GM12872 (cell line): ENCODE measurements around the gene RAP1B.

Experiments used
- TF ChIP-seq, protein P1 (sequence below): IDR thresholded peaks from 3 replicates; pipeline ENCODE4 v1.5.1; 2011; ENCODE audit warnings: low read depth, mild to moderate bottlenecking, low read length, moderate library complexity; ENCODE audit not compliant: insufficient read depth

Gene RAP1B

DNA sequence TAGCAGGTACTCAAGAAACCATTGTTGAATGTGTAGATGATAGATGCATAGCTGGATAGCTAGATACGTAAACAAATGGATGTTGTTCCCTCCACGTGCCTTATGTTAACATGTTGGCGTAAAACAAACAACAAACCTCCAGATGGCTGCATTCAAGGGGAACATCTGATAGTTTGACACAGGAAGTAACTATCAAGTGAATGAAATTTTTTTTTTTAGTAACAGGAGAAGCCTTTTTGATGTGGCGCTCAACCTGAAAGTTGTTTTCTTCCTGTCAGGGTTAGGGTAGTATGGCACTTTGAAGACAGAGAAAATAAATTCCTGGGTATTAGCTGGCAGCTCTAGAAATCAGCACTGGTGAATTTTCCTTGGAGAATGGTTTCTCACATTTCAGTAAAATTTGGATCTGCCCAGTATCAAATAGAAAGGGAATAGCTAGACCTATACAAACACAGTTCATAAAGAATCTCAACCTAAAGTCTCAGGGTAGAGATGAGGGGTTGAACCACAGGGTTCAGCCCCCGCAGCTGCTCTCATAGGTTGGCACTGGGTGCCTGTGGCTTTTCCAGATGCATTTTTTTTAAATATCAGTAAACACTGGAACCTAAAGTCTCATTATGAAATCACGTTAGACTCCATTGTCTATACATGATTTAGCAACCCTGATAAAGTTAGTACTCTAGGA, 18.8 kb upstream of the RAP1B start:
- TF ChIP-seq, protein P1, sequence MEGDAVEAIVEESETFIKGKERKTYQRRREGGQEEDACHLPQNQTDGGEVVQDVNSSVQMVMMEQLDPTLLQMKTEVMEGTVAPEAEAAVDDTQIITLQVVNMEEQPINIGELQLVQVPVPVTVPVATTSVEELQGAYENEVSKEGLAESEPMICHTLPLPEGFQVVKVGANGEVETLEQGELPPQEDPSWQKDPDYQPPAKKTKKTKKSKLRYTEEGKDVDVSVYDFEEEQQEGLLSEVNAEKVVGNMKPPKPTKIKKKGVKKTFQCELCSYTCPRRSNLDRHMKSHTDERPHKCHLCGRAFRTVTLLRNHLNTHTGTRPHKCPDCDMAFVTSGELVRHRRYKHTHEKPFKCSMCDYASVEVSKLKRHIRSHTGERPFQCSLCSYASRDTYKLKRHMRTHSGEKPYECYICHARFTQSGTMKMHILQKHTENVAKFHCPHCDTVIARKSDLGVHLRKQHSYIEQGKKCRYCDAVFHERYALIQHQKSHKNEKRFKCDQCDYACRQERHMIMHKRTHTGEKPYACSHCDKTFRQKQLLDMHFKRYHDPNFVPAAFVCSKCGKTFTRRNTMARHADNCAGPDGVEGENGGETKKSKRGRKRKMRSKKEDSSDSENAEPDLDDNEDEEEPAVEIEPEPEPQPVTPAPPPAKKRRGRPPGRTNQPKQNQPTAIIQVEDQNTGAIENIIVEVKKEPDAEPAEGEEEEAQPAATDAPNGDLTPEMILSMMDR, result no peak

DNA sequence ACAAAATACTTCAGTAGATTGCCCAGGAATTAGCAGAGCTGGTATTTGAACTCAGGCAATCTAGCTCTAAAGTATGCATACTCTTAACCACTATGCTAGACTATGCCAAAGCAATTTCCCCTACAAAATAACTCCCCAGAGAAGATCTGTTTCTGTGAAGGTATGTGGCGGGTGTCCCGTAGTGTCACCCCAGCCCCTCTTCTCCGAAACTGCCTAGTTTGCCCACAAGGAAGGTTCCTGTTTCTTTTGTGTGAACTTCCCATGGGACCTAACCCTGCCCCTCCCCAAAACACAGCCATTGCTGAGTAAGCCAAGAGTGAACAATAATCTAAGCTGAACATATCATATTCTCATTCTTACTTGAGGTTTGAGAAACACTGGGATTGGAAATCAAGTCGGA, 15.5 kb upstream of the RAP1B start:
- TF ChIP-seq, protein P1, result no peak

DNA sequence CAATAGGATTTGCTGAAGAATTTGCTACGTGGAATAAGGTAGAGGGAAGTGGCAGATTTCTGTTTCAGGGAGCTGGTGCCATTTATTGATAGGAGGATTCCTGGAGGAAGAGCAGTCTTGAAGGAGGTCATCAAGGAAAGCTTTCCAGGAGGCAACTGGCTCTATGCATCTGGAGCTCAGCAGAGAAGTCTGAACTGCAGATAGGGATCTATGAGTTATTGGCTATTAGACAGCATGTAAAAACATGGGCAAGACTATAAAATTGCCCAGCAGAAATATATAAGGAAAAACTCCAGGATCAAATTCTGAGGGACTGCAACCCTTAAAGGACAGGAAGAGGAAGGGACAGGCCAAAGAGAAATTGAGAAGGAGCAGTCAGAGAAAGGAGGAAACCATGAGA, 8.9 kb upstream of the RAP1B start:
- TF ChIP-seq, protein P1, result no peak

DNA sequence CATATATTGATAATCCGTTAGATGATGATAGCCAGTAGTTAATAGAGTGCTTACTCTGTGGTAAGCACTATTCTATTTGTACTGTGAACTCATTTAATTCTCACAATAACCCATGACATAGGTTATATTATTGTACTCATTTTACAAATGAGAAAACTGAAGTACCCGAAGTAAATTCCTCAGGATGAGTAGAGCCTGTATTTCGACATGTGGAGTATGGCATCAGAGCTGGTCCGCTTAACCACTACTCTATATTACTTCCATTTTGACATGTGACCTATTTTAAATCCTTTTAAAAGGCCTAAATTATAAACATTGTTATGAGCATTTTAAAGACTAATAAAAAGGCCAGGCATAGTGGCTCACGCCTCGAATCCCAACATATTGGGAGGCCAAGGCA, 8.0 kb upstream of the RAP1B start:
- TF ChIP-seq, protein P1, result no peak

DNA sequence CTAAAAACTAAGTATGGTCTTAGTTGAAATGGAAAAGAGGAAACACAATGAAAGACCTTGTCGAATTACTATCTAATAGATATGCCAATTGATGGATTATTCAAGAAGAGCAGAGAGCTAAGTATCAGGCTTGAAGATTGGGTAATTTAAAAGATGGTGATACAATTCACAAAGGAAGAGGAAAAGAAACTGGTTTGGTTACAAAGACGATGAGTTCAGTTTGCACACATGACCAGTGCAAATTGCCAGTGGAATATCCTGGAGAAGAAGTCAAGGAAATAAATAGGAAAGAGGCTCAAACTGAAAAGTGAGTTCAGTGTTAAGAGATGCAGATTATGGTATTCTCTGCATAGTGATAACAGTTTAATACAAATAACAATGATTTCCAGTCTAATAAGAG, 2.5 kb upstream of the RAP1B start:
- TF ChIP-seq, protein P1, result no peak

DNA sequence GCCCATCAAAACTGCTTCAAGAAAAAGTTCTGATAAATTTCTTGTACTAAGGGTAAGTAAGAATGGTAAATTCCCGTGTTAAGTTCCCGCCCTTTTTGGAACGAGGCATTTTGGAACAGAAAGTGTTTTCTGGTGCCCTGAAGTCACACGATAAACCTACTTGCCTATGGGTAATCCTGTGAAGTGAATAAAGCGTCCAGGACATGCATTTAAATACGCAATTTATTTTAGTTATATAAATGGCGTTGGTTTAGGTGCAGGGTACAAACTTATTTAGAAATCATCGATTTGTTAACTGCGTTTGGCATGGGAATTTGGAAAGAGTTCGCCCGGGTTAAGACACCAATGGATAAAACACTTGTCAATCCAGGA, 715 bp upstream of the RAP1B start:
- TF ChIP-seq, protein P1, result no peak

DNA sequence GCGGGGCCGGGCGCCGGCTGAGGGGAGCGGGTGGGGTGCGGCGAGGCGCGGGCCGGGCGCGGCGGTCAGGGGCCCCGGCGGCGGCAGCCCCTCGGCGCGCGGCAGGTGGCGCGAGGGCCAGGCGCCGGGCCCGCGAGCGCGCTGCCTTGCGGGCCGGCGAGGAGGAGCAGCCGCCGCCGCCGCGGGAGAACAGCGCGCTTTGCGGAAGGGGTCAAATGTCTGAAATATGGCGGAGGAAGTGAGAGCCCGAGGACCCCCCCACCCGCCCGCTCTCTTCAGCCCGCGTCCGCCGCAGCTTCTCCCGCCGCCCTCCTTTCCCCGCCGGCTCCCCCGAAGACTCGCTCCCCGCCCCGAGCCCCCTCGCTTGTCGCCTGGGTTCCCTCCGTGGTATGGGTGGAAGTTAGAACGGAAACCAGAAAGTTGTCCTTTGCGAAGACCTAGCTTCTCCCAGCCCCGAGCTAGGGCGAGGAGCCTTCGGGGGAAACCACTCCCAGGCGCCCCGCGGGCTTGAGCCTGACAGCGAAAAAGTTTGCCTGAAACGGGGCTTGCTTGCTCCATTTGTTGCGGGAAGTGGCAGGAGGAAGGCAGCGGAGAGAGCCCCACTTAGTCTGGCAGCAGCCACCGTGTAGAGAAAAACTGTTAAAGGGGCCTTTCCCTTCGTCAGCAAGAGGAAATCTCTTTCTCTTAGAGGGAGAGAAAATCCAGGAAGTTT, 551 bp downstream of the RAP1B start:
- TF ChIP-seq, protein P1, result no peak
